Neural cell (in vitro differentiated cells): ENCODE measurements around the gene TRIO. TPM values are rescaled to one million over a fixed set of nuclear protein-coding genes. Genes with fewer than 3 reads are reported as not detected.

Experiments
- H2AFZ ChIP-seq: fragments of 200-600, 300-800 bp; sonication (generic), shearing (Covaris generic); 2 replicates; pipeline ENCODE4 v1.6.0; 2014; ENCODE audit warnings: low read depth, mild to moderate bottlenecking, antibody characterized with exemption, low read length, moderate library complexity
- H3F3A ChIP-seq: fragments of 200-600 bp; shearing (Covaris generic); 2 replicates; pipeline ENCODE4 v1.6.1; 2016; ENCODE audit warnings: mild to moderate bottlenecking, moderate library complexity, mixed read lengths, antibody characterized with exemption, low read length; ENCODE audit not compliant: insufficient read depth, poor library complexity, severe bottlenecking
- H3K27ac ChIP-seq: fragments of 200-600, 300-800 bp; sonication (generic), shearing (Covaris generic); 2 replicates; pipeline ENCODE4 v1.5.1; 2014; ENCODE audit warnings: mild to moderate bottlenecking, low read length, moderate library complexity
- H3K27me3 ChIP-seq: fragments of 300-800, 200-600 bp; sonication (generic), shearing (Covaris generic); 2 replicates; pipeline ENCODE4 v1.6.0; 2014; ENCODE audit warnings: mild to moderate bottlenecking, low read depth, low read length, moderate library complexity; ENCODE audit not compliant: insufficient read depth
- H3K36me3 ChIP-seq: fragments of 300-800, 200-600 bp; sonication (generic), shearing (Covaris generic); 2 replicates; pipeline ENCODE4 v1.5.1; 2014; ENCODE audit warnings: mild to moderate bottlenecking, antibody characterized with exemption, low read length, moderate library complexity; ENCODE audit not compliant: insufficient read depth
- H3K4me2 ChIP-seq: fragments of 300-800, 200-600 bp; sonication (generic), shearing (Covaris generic); 2 replicates; pipeline ENCODE4 v1.6.0; 2014; ENCODE audit warnings: mild to moderate bottlenecking, low read length
- H3K4me3 ChIP-seq: fragments of 300-800, 200-600 bp; sonication (generic), shearing (Covaris generic); 2 replicates; pipeline ENCODE4 v1.5.1; 2014; ENCODE audit warnings: mild to moderate bottlenecking, low read length, moderate library complexity
- H3K79me2 ChIP-seq: fragments of 200-600 bp; shearing (Covaris generic); replicated peaks from 2 replicates; pipeline ENCODE4 v1.6.0; 2014; ENCODE audit warnings: mild to moderate bottlenecking, low read length, moderate library complexity; ENCODE audit not compliant: insufficient read depth
- H3K9ac ChIP-seq: fragments of 300-800, 200-600 bp; sonication (generic), shearing (Covaris generic); 2 replicates; pipeline ENCODE4 v1.6.1; 2016; ENCODE audit warnings: mild to moderate bottlenecking, low read length, mixed read lengths
- H3K9me2 ChIP-seq: fragments of 200-600 bp; shearing (Covaris generic); 2 replicates; pipeline ENCODE4 v1.6.1; 2016; ENCODE audit warnings: mild to moderate bottlenecking, low read length, mixed read lengths; ENCODE audit not compliant: insufficient read depth
- H3K9me3 ChIP-seq: fragments of 200-600, 300-800 bp; sonication (generic), shearing (Covaris generic); 2 replicates; pipeline ENCODE4 v1.6.1; 2016; ENCODE audit warnings: mild to moderate bottlenecking, mixed run types, low read length, moderate library complexity, mixed read lengths
- H4K20me1 ChIP-seq: fragments of 200-600 bp; shearing (Covaris generic); 2 replicates; pipeline ENCODE4 v1.6.1; 2016; ENCODE audit warnings: mild to moderate bottlenecking, mixed run types; ENCODE audit not compliant: insufficient read depth
- EP300 ChIP-seq: fragments of 450-650 bp; conservative IDR thresholded peaks from 2 replicates; pipeline ENCODE4 v1.6.1; 2014; ENCODE audit warnings: antibody characterized with exemption, mild to moderate bottlenecking, moderate library complexity; ENCODE audit not compliant: poor library complexity, severe bottlenecking
- EZH2 ChIP-seq: fragments of 200-600, 300-800 bp; shearing (Covaris generic), sonication (generic); IDR thresholded peaks from 2 replicates; pipeline ENCODE4 v1.6.1; 2014; ENCODE audit warnings: antibody characterized with exemption, low read length, borderline replicate concordance, mild to moderate bottlenecking; ENCODE audit not compliant: insufficient read depth, poor library complexity, severe bottlenecking
- MXI1 ChIP-seq: fragments of 450-650 bp; conservative IDR thresholded peaks from 2 replicates; pipeline ENCODE4 v1.6.1; 2014; ENCODE audit warnings: antibody characterized with exemption, mild to moderate bottlenecking; ENCODE audit not compliant: poor library complexity, severe bottlenecking
- POLR2AphosphoS5 ChIP-seq: IDR thresholded peaks from 2 replicates; pipeline ENCODE4 v1.6.1; 2012
- RAD21 ChIP-seq: fragments of 450-650 bp; conservative IDR thresholded peaks from 2 replicates; pipeline ENCODE4 v1.6.1; 2014; ENCODE audit warnings: antibody characterized with exemption, mild to moderate bottlenecking, moderate library complexity
- SMC3 ChIP-seq: fragments of 450-650 bp; conservative IDR thresholded peaks from 2 replicates; pipeline ENCODE4 v1.6.1; 2014; ENCODE audit warnings: antibody characterized with exemption, mild to moderate bottlenecking, moderate library complexity; ENCODE audit not compliant: poor library complexity
- TAF1 ChIP-seq: IDR thresholded peaks from 2 replicates; pipeline ENCODE4 v1.6.1; 2012; ENCODE audit warnings: low read depth
- polyA plus RNA-seq: library from polyadenylated mRNA; depleted of rRNA; stranded (reverse); fragments of >200 nt; gene quantifications from 2 replicates; pipeline ENCODE4 v1.2.3, GENCODE V29; 2014
- TF ChIP-seq, protein P1 (sequence below): fragments of 450-650 bp; IDR thresholded peaks from 2 replicates; pipeline ENCODE4 v1.5.1; 2014; ENCODE audit warnings: antibody characterized with exemption, mild to moderate bottlenecking, moderate library complexity; ENCODE audit not compliant: poor library complexity, severe bottlenecking
- TF ChIP-seq, protein P2 (sequence below): IDR thresholded peaks from 2 replicates; pipeline ENCODE4 v1.6.1; 2012; ENCODE audit warnings: borderline replicate concordance

Gene TRIO
- polyA plus RNA-seq, 1 donor from 2014 or later, result 168 TPM

DNA sequence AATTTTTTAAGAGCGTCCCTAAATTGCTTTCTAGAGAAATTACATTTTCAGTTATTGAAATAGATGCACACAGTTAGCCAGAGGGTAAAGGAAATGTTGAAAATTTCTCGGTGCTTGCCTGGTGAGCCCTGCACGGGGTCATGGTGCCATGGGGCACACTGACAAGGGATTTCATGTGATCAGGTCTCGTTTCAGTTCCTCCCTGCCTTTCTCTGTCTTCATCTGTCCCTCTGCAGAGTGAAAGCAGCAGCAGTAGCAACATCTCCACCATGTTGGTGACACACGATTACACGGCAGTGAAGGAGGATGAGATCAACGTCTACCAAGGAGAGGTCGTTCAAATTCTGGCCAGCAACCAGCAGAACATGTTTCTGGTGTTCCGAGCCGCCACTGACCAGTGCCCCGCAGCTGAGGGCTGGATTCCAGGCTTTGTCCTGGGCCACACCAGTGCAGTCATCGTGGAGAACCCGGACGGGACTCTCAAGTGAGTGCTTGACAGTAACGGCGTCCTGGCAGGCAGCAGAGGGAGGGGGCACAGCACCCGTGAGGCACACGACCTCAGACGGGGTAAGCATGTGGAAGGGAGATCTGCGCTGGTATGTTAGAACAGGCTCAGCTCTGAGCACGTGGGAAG is 349.3 kb downstream of the TRIO start:
- H3K79me2 ChIP-seq, result no peaks in the 10 kb centered on the region

DNA sequence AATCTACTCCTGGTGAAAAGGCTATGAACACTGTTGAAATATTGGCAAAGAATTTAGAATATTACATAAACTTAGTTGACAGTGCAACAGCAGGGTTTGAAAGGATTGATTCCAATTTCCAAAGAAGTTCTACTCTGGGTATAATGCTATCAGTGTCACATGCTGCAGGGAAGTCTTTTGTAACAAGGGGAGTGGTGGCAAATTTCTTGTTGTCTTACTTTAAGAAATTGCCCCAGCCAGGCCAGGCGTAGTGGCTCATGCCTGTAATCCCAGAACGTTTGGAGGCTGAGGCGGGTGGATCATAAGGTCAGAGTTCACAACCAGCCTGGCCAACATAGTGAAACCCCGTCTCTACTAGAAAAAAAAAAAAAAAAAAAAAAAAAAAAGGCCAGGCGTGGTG is 352.2 kb downstream of the TRIO start:
- peaks cover 3% of the 10 kb centered on the region for H3K36me3 ChIP-seq
- no peaks in the 10 kb centered on the region for H3K9me2 ChIP-seq
- no peak overlapping the region for H3K4me2 ChIP-seq
- TF ChIP-seq EZH2 (no peak), EP300 (no peak), POLR2AphosphoS5 (no peak), SMC3 (no peak), MXI1 (no peak), RAD21 (no peak)
- TF ChIP-seq, protein P1, sequence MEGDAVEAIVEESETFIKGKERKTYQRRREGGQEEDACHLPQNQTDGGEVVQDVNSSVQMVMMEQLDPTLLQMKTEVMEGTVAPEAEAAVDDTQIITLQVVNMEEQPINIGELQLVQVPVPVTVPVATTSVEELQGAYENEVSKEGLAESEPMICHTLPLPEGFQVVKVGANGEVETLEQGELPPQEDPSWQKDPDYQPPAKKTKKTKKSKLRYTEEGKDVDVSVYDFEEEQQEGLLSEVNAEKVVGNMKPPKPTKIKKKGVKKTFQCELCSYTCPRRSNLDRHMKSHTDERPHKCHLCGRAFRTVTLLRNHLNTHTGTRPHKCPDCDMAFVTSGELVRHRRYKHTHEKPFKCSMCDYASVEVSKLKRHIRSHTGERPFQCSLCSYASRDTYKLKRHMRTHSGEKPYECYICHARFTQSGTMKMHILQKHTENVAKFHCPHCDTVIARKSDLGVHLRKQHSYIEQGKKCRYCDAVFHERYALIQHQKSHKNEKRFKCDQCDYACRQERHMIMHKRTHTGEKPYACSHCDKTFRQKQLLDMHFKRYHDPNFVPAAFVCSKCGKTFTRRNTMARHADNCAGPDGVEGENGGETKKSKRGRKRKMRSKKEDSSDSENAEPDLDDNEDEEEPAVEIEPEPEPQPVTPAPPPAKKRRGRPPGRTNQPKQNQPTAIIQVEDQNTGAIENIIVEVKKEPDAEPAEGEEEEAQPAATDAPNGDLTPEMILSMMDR, result no peak
- H3F3A ChIP-seq, result no peaks in the 10 kb centered on the region
- H2AFZ ChIP-seq, result no peak overlapping the region
- H3K27ac ChIP-seq, result no peak overlapping the region
- no peaks in the 10 kb centered on the region for H3K27me3 ChIP-seq
- no peaks in the 10 kb centered on the region for H4K20me1 ChIP-seq
- H3K4me3 ChIP-seq, result no peak overlapping the region
- H3K9me3 ChIP-seq, result no peaks in the 10 kb centered on the region
- H3K9ac ChIP-seq, result no peak overlapping the region
- no peaks in the 10 kb centered on the region for H3K79me2 ChIP-seq

More for the DNA sequence above, 349.3 kb downstream of the TRIO start:
- TF ChIP-seq EZH2 (no peak), EP300 (no peak), TAF1 (no peak), MXI1 (no peak), RAD21 (no peak), POLR2AphosphoS5 (no peak), SMC3 (no peak)
- TF ChIP-seq, protein P1, result no peak
- TF ChIP-seq, protein P2, sequence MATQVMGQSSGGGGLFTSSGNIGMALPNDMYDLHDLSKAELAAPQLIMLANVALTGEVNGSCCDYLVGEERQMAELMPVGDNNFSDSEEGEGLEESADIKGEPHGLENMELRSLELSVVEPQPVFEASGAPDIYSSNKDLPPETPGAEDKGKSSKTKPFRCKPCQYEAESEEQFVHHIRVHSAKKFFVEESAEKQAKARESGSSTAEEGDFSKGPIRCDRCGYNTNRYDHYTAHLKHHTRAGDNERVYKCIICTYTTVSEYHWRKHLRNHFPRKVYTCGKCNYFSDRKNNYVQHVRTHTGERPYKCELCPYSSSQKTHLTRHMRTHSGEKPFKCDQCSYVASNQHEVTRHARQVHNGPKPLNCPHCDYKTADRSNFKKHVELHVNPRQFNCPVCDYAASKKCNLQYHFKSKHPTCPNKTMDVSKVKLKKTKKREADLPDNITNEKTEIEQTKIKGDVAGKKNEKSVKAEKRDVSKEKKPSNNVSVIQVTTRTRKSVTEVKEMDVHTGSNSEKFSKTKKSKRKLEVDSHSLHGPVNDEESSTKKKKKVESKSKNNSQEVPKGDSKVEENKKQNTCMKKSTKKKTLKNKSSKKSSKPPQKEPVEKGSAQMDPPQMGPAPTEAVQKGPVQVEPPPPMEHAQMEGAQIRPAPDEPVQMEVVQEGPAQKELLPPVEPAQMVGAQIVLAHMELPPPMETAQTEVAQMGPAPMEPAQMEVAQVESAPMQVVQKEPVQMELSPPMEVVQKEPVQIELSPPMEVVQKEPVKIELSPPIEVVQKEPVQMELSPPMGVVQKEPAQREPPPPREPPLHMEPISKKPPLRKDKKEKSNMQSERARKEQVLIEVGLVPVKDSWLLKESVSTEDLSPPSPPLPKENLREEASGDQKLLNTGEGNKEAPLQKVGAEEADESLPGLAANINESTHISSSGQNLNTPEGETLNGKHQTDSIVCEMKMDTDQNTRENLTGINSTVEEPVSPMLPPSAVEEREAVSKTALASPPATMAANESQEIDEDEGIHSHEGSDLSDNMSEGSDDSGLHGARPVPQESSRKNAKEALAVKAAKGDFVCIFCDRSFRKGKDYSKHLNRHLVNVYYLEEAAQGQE, result no peak
- Histone ChIP-seq H3K9ac (no peak overlapping the region), H3K9me3 (no peaks in the 10 kb centered on the region), H3K36me3 (no peaks in the 10 kb centered on the region), H3K27me3 (no peaks in the 10 kb centered on the region), H3K4me3 (no peak overlapping the region), H3K27ac (no peak overlapping the region), H4K20me1 (no peaks in the 10 kb centered on the region), H3F3A (no peaks in the 10 kb centered on the region), H2AFZ (no peak overlapping the region), H3K4me2 (no peak overlapping the region), H3K9me2 (no peaks in the 10 kb centered on the region)
